ENCODE data around the gene ISY1.

DNA sequence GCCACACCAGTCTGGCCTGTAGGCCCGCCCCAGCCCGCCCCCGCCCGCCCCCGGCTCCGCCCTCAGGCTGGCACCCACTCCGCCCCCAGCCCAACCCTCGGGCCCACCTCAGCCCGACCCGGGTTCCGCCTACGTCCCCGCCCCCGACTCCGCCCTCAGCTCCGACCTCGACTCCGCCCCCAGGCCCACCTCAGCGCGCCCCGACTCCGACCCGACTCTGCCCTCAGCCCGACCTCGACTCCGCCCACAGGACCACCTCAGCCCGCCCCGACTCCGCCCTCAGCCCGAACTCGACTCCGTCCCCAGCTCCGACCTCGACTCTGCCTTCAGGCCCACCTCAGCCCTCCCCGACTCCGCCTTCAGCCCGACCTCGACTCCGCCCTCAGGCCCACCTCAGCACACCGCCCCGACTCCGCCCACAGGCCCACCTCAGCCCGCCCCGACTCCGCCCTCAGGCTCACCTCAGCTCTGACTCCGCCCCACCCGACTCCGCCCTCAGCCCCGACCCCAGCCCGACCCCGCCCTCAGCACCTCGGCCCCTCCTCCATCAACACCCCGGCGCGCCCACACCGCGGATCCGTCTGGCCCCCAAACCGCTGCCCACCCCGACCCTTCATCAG is 39.0 kb downstream of the ISY1 start, which contains the start of gene RAB43:
- TF ChIP-seq, protein P1, sequence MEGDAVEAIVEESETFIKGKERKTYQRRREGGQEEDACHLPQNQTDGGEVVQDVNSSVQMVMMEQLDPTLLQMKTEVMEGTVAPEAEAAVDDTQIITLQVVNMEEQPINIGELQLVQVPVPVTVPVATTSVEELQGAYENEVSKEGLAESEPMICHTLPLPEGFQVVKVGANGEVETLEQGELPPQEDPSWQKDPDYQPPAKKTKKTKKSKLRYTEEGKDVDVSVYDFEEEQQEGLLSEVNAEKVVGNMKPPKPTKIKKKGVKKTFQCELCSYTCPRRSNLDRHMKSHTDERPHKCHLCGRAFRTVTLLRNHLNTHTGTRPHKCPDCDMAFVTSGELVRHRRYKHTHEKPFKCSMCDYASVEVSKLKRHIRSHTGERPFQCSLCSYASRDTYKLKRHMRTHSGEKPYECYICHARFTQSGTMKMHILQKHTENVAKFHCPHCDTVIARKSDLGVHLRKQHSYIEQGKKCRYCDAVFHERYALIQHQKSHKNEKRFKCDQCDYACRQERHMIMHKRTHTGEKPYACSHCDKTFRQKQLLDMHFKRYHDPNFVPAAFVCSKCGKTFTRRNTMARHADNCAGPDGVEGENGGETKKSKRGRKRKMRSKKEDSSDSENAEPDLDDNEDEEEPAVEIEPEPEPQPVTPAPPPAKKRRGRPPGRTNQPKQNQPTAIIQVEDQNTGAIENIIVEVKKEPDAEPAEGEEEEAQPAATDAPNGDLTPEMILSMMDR (IDR thresholded peaks at IDR 0.05): no peak
- no peak for TF ChIP-seq POLR2A (IDR thresholded peaks at IDR 0.05)
